HEK293 (cell line): ENCODE measurements around the gene SEC16A.

ENCODE experiments used
- AEBP2 ChIP-seq: fragments of 450-650 bp; formaldehyde crosslinking; IDR thresholded peaks from 2 replicates; pipeline ENCODE4 v1.5.1; 2016; ENCODE audit warnings: missing biosample characterization, missing genetic modification characterization, borderline replicate concordance
- ATF2 ChIP-seq: fragments of 450-650 bp; formaldehyde crosslinking; IDR thresholded peaks from 2 replicates; pipeline ENCODE4 v1.5.1; 2016; ENCODE audit warnings: missing biosample characterization, missing genetic modification characterization, low read depth
- BCL11A ChIP-seq: fragments of 450-650 bp; formaldehyde crosslinking; IDR thresholded peaks from 2 replicates; pipeline ENCODE4 v1.5.1; 2016; ENCODE audit warnings: low read depth, missing biosample characterization, missing genetic modification characterization
- PRDM2 ChIP-seq: fragments of 450-650 bp; formaldehyde crosslinking; IDR thresholded peaks from 2 replicates; pipeline ENCODE4 v1.5.1; 2016; ENCODE audit warnings: missing biosample characterization, missing genetic modification characterization, borderline replicate concordance
- TCF7L2 ChIP-seq: IDR thresholded peaks from 2 replicates; pipeline ENCODE4 v1.6.1; 2011; ENCODE audit warnings: low read depth, mild to moderate bottlenecking, inconsistent platforms, low read length, moderate library complexity, borderline replicate concordance
- YY2 ChIP-seq: fragments of 450-650 bp; formaldehyde crosslinking; IDR thresholded peaks from 2 replicates; pipeline ENCODE4 v1.5.1; 2016; ENCODE audit warnings: missing biosample characterization, missing genetic modification characterization
- ZFHX2 ChIP-seq: fragments of 450-650 bp; formaldehyde crosslinking; conservative IDR thresholded peaks from 2 replicates; pipeline ENCODE4 v1.5.1; 2016; ENCODE audit warnings: missing biosample characterization, missing genetic modification characterization
- ZNF133 ChIP-seq: fragments of 450-650 bp; formaldehyde crosslinking; IDR thresholded peaks from 2 replicates; pipeline ENCODE4 v1.5.1; 2016; ENCODE audit warnings: missing biosample characterization, missing genetic modification characterization
- ZNF138 ChIP-seq: fragments of 450-650 bp; formaldehyde crosslinking; IDR thresholded peaks from 2 replicates; pipeline ENCODE4 v1.5.1; 2016; ENCODE audit warnings: missing biosample characterization, missing genetic modification characterization, borderline replicate concordance
- ZNF157 ChIP-seq: fragments of 450-650 bp; formaldehyde crosslinking; IDR thresholded peaks from 2 replicates; pipeline ENCODE4 v1.5.1; 2016; ENCODE audit warnings: missing biosample characterization, missing genetic modification characterization
- ZNF26 ChIP-seq: fragments of 450-650 bp; formaldehyde crosslinking; IDR thresholded peaks from 2 replicates; pipeline ENCODE4 v1.5.1; 2016; ENCODE audit warnings: missing biosample characterization, missing genetic modification characterization
- ZNF335 ChIP-seq: fragments of 450-650 bp; formaldehyde crosslinking; conservative IDR thresholded peaks from 2 replicates; pipeline ENCODE4 v1.5.1; 2016; ENCODE audit warnings: missing biosample characterization, missing genetic modification characterization
- ZNF391 ChIP-seq: fragments of 450-650 bp; formaldehyde crosslinking; IDR thresholded peaks from 2 replicates; pipeline ENCODE4 v1.5.1; 2016; ENCODE audit warnings: low read depth, missing biosample characterization, missing genetic modification characterization, borderline replicate concordance
- ZNF404 ChIP-seq: fragments of 450-650 bp; formaldehyde crosslinking; IDR thresholded peaks from 2 replicates; pipeline ENCODE4 v1.5.1; 2017; ENCODE audit warnings: missing biosample characterization, missing genetic modification characterization
- ZNF555 ChIP-seq: fragments of 450-650 bp; formaldehyde crosslinking; conservative IDR thresholded peaks from 2 replicates; pipeline ENCODE4 v1.5.1; 2017; ENCODE audit warnings: missing biosample characterization, mild to moderate bottlenecking, missing genetic modification characterization, inconsistent platforms
- ZNF558 ChIP-seq: fragments of 450-650 bp; formaldehyde crosslinking; IDR thresholded peaks from 2 replicates; pipeline ENCODE4 v1.5.1; 2016; ENCODE audit warnings: missing biosample characterization, missing genetic modification characterization
- ZNF571 ChIP-seq: fragments of 450-650 bp; formaldehyde crosslinking; IDR thresholded peaks from 2 replicates; pipeline ENCODE4 v1.5.0; 2017; ENCODE audit warnings: missing biosample characterization, missing genetic modification characterization
- ZNF654 ChIP-seq: fragments of 450-650 bp; formaldehyde crosslinking; IDR thresholded peaks from 2 replicates; pipeline ENCODE4 v1.5.1; 2016; ENCODE audit warnings: low read depth, missing biosample characterization, missing genetic modification characterization
- ZNF747 ChIP-seq: fragments of 450-650 bp; formaldehyde crosslinking; IDR thresholded peaks from 2 replicates; pipeline ENCODE4 v1.5.1; 2016; ENCODE audit warnings: missing biosample characterization, missing genetic modification characterization
- ZNF76 ChIP-seq: fragments of 450-650 bp; formaldehyde crosslinking; IDR thresholded peaks from 2 replicates; pipeline ENCODE4; 2016; ENCODE audit warnings: low read depth, missing biosample characterization, missing genetic modification characterization, borderline replicate concordance
- ZNF792 ChIP-seq: fragments of 450-650 bp; formaldehyde crosslinking; IDR thresholded peaks from 2 replicates; pipeline ENCODE4 v1.5.1; 2016; ENCODE audit warnings: missing biosample characterization, missing genetic modification characterization
- ZSCAN23 ChIP-seq: fragments of 450-650 bp; formaldehyde crosslinking; IDR thresholded peaks from 2 replicates; pipeline ENCODE4 v1.5.1; 2016; ENCODE audit warnings: missing biosample characterization, missing genetic modification characterization
- TF ChIP-seq, protein P1 (sequence below): fragments of 450-650 bp; formaldehyde crosslinking; IDR thresholded peaks from 2 replicates; pipeline ENCODE4 v1.5.1; 2017; ENCODE audit warnings: missing biosample characterization, mild to moderate bottlenecking, missing genetic modification characterization, moderate library complexity
- TF ChIP-seq, protein P2 (sequence below): IDR thresholded peaks from 2 replicates; pipeline ENCODE4 v1.6.1; 2011; ENCODE audit warnings: mild to moderate bottlenecking, low read depth, low read length, borderline replicate concordance

SEC16A gene

GRCh38 chr9:136438548-136439480 is 44.0 kb downstream of the SEC16A start (continued):
- TF ChIP-seq ZNF335 (tag by site-specific recombination) (peak; percentile 95), ZNF76 (tag by site-specific recombination) (no peak), ZNF558 (tag by site-specific recombination) (no peak), ATF2 (tag by site-specific recombination) (no peak), TCF7L2 (no peak), ZNF654 (tag by site-specific recombination) (no peak), BCL11A (tag by site-specific recombination) (no peak), ZNF747 (tag by site-specific recombination) (no peak), ZNF571 (tag by site-specific recombination) (no peak), PRDM2 (tag by site-specific recombination) (no peak), ZFHX2 (tag by site-specific recombination) (peak; percentile 39), ZSCAN23 (no peak), ZNF138 (no peak), ZNF391 (tag by site-specific recombination) (no peak), YY2 (tag by site-specific recombination) (no peak), ZNF133 (tag by site-specific recombination) (no peak), ZNF792 (tag by site-specific recombination) (no peak), ZNF157 (tag by site-specific recombination) (no peak), AEBP2 (tag by site-specific recombination) (no peak), ZNF26 (tag by site-specific recombination) (no peak), ZNF404 (tag by site-specific recombination) (no peak), ZNF555 (tag by site-specific recombination) (no peak)
- TF ChIP-seq, protein P1, sequence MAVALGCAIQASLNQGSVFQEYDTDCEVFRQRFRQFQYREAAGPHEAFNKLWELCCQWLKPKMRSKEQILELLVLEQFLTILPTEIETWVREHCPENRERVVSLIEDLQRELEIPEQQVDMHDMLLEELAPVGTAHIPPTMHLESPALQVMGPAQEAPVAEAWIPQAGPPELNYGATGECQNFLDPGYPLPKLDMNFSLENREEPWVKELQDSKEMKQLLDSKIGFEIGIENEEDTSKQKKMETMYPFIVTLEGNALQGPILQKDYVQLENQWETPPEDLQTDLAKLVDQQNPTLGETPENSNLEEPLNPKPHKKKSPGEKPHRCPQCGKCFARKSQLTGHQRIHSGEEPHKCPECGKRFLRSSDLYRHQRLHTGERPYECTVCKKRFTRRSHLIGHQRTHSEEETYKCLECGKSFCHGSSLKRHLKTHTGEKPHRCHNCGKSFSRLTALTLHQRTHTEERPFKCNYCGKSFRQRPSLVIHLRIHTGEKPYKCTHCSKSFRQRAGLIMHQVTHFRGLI: peak; percentile 94
- TF ChIP-seq, protein P2, sequence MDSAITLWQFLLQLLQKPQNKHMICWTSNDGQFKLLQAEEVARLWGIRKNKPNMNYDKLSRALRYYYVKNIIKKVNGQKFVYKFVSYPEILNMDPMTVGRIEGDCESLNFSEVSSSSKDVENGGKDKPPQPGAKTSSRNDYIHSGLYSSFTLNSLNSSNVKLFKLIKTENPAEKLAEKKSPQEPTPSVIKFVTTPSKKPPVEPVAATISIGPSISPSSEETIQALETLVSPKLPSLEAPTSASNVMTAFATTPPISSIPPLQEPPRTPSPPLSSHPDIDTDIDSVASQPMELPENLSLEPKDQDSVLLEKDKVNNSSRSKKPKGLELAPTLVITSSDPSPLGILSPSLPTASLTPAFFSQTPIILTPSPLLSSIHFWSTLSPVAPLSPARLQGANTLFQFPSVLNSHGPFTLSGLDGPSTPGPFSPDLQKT: no peak
